Lower lobe of right lung (tissue), 2 donors: ENCODE data around the gene DDO. TPM values are rescaled to one million over a fixed set of nuclear protein-coding genes. Genes with fewer than 3 reads are reported as not detected.

ENCODE experiments used
- ATAC-seq, 2 donors: fragments of 200-7000 bp; cut with Tn5 transposase; one replicate each; pipeline ENCODE4 v1.9.1; 2020 to 2022; ENCODE audit warnings: mild to moderate bottlenecking in 2 of 2, moderate library complexity in 2 of 2
- DNase-seq: peaks from one replicate; pipeline ENCODE4 v3.0.0-alpha.2; 2020
- H3K27ac ChIP-seq: fragments of 200-600 bp; one replicate; pipeline ENCODE4 v1.8.0; 2022
- H3K27me3 ChIP-seq: fragments of 200-600 bp; one replicate; pipeline ENCODE4 v1.8.0; 2022; ENCODE audit warnings: low read depth
- H3K36me3 ChIP-seq: fragments of 200-600 bp; one replicate; pipeline ENCODE4 v1.8.0; 2022; ENCODE audit warnings: mild to moderate bottlenecking
- H3K4me1 ChIP-seq: fragments of 200-600 bp; one replicate; pipeline ENCODE4 v1.8.0; 2022
- H3K4me3 ChIP-seq: fragments of 200-600 bp; one replicate; pipeline ENCODE4 v1.8.0; 2022; ENCODE audit warnings: mild to moderate bottlenecking
- H3K9me3 ChIP-seq: fragments of 200-600 bp; one replicate; pipeline ENCODE4 v1.8.0; 2022
- CTCF ChIP-seq: fragments of 200-600 bp; IDR thresholded peaks from one replicate; pipeline ENCODE4 v1.8.0; 2022; ENCODE audit warnings: antibody characterized with exemption, mild to moderate bottlenecking
- intact Hi-C: fragments of 100-400 bp; cut with DNase I; formaldehyde crosslinking; loops from one replicate; pipeline ENCODE4 v1.11.0; 2022
- total RNA-seq: library from RNA; stranded (reverse); fragmentation: NEBNext Ultra II Directional; extraction: Animal tissue kit (Norgen Biotek cat#: 25700); gene quantifications from one replicate; pipeline ENCODE4 v1.2.1, GENCODE V29; 2021
- donor health status: DM: no; HTN: yes; CAD: no; lungs with severe emphysema.

Gene DDO
- total RNA-seq, 1 donor from 2014 or later: 10.8 TPM

DNA sequence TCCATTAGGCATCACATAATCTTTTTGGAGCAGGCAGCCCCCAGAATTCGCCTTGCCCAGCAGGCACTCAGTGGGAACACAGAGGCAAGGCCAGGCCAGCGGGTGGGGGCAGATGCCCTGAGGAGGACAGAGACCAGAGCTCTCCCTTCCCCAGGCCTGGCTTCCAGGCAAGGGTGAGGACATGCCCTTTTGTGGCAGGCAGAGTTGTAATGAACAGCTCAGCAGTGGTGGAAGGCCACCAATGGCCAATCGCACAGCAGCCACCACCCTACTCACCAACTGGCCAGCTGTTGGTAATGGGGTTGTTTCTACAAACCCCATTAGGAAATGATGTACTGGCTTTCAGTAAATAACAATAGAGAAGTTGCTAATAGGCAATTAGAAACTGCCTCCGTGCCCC is 15.4 kb upstream of the DDO start:
- no peak for TF ChIP-seq CTCF
- Histone ChIP-seq H3K4me3 (no peak overlapping the region), H3K27me3 (peaks cover 7% of the 10 kb centered on the region), H3K27ac (no peak overlapping the region), H3K9me3 (no peaks in the 10 kb centered on the region), H3K4me1 (no peaks in the 10 kb centered on the region), H3K36me3 (no peaks in the 10 kb centered on the region)
- DNase-seq (no peak), ATAC-seq (no peak)
- intact Hi-C loops: no loop called here

DNA sequence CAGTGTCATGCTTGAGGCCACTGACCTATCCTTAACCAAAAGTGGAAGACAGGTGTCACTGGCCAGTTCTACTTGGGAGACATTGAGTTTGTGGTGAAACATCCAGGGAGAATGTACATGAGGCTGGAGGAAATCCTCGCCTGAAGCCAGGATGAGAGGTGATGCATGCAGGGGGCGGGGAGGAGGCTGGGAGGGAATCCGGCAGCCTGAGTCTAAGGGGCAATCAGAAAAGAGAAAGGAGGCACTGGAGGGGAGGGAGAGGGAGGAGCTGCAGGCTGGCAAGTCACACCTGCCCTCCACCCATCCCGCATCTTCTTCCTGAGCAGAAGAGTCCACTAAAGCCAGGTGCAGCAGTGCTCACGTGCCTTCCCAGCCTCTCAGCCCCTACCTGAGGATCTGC is 14.9 kb upstream of the DDO start:
- Histone ChIP-seq H3K36me3 (no peaks in the 10 kb centered on the region), H3K4me1 (no peaks in the 10 kb centered on the region), H3K9me3 (no peaks in the 10 kb centered on the region), H3K27me3 (peaks cover 7% of the 10 kb centered on the region), H3K27ac (no peak overlapping the region), H3K4me3 (no peak overlapping the region)
- ATAC-seq: no peak
- no peak for DNase-seq
- intact Hi-C loops: no loop called here
- TF ChIP-seq CTCF: no peak

- Histone ChIP-seq H3K27me3 (peaks cover 7% of the 10 kb centered on the region), H3K27ac (no peak overlapping the region), H3K9me3 (no peaks in the 10 kb centered on the region), H3K4me3 (no peak overlapping the region), H3K4me1 (no peaks in the 10 kb centered on the region), H3K36me3 (no peaks in the 10 kb centered on the region)
- ATAC-seq: no peak
- intact Hi-C loops: no loop called here
- TF ChIP-seq CTCF: no peak
- DNase-seq: no peak
Observed at GRCh38 chr6:110428153-110428552, 12.8 kb upstream of the DDO start.

DNA sequence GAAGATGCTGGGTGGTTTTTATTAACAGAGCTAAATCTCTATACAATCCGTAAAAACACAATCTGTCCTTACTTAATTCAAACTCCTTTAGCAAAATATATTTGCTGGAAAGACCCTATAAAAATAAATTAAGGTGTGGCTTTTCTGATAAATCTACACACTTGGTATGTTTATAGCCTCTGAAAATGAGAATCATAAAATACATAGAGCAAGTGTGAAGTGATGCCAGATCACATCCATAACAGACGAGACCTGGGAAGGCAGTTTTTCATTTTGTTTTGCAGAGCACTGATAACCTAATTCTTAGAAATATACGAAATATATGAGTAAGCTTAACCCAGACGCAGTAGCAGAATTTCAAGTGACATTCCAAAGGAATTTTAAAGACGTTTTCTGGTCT is 10.4 kb upstream of the DDO start:
- Histone ChIP-seq H3K9me3 (no peaks in the 10 kb centered on the region), H3K27me3 (peaks cover 7% of the 10 kb centered on the region), H3K4me3 (no peak overlapping the region), H3K27ac (no peak overlapping the region), H3K36me3 (no peaks in the 10 kb centered on the region), H3K4me1 (no peaks in the 10 kb centered on the region)
- intact Hi-C loops: no loop called here
- TF ChIP-seq CTCF: no peak
- ATAC-seq (no peak), DNase-seq (no peak)

- Histone ChIP-seq H3K27me3 (peaks cover 4% of the 10 kb centered on the region), H3K36me3 (no peaks in the 10 kb centered on the region), H3K4me3 (no peak overlapping the region), H3K27ac (no peak overlapping the region), H3K4me1 (no peaks in the 10 kb centered on the region), H3K9me3 (no peaks in the 10 kb centered on the region)
- DNase-seq: no peak
- no peak for TF ChIP-seq CTCF
- intact Hi-C loops: no loop called here
- ATAC-seq: no peak
Observed at GRCh38 chr6:110422444-110422822, 7.1 kb upstream of the DDO start.
